Uterus (tissue), 4 donors: ENCODE results near the gene INTS13. TPM values are rescaled to one million over a fixed set of nuclear protein-coding genes. Genes with fewer than 3 reads are reported as not detected.

Experiments used
- DNase-seq, 2 donors: peaks; one replicate each; pipeline ENCODE4 v3.0.0-alpha.2; 2019 to 2020
- H3K27ac ChIP-seq, 2 donors: fragments of 200-600 bp; sonication (generic); 1 replicate in 1 of 2; 2 replicates in 1 of 2; pipeline ENCODE4 v1.5.1; 2016 to 2018
- H3K27me3 ChIP-seq, 2 donors: fragments of 200-600 bp; sonication (generic); one replicate each; pipeline ENCODE4 v1.5.1; 2018 to 2019; ENCODE audit warnings: control low read depth in 1 of 2
- H3K36me3 ChIP-seq, 2 donors: fragments of 200-600 bp; sonication (generic); one replicate each; pipeline ENCODE4 v1.5.1; 2019; ENCODE audit warnings: control low read depth in 1 of 2
- H3K4me1 ChIP-seq, 2 donors: fragments of 200-600 bp; sonication (generic); one replicate each; pipeline ENCODE4 v1.5.1; 2018 to 2019; ENCODE audit warnings: control low read depth in 1 of 2
- H3K4me3 ChIP-seq, 2 donors: fragments of 200-600 bp; sonication (generic); 1 replicate in 1 of 2; 2 replicates in 1 of 2; pipeline ENCODE4 v1.5.1; 2018 to 2019; ENCODE audit warnings: mild to moderate bottlenecking in 1 of 2
- H3K9me3 ChIP-seq, 2 donors: fragments of 200-600 bp; sonication (generic); one replicate each; pipeline ENCODE4 v1.5.1; 2019; ENCODE audit warnings: control low read depth in 1 of 2
- CTCF ChIP-seq, 4 experiments: fragments of 200-600 bp in 2 of 4; fragments of 450-650 bp in 2 of 4; sonication (generic) in 2 of 4; IDR thresholded peaks; one replicate each; pipeline ENCODE4 v1.5.1; 2016 to 2019; ENCODE audit warnings: antibody characterized with exemption in 4 of 4, mild to moderate bottlenecking in 2 of 4, moderate library complexity in 1 of 4
- POLR2A ChIP-seq, 2 donors: fragments of 450-650 bp; IDR thresholded peaks; one replicate each; pipeline ENCODE4 v1.6.1; 2016; ENCODE audit warnings: antibody characterized with exemption in 2 of 2, mild to moderate bottlenecking in 1 of 2, moderate library complexity in 1 of 2
- intact Hi-C: fragments of 100-400 bp; cut with DNase I; formaldehyde crosslinking; loops from one replicate; pipeline ENCODE4 v1.15.1; 2023; ENCODE audit warnings: low total_unique reads
- total RNA-seq, 4 donors: library from RNA; depleted of rRNA in 3 of 4; stranded (reverse); fragments of >200 nt in 3 of 4; gene quantifications; one replicate each; pipeline versions ENCODE4 v1.1.0 to v1.2.4, GENCODE V29; 2014 to 2023
- donor health status: DM: yes; HTN: yes; CAD: no.

Gene INTS13
- total RNA-seq, 4 donors from 2014 or later: 13.8 to 37.9 (median 26.8) TPM

- Histone ChIP-seq H3K9me3 (no peaks in the 10 kb centered on the region), H3K4me1 (no peaks in the 10 kb centered on the region), H3K4me3 (peak overlapping the region; percentile 73 to 98), H3K27me3 (no peaks in the 10 kb centered on the region), H3K36me3 (no peaks in the 10 kb centered on the region), H3K27ac (peak overlapping the region in 1 of 2 donors; percentile 99)
- no peak for DNase-seq
- intact Hi-C loops: loop anchor here (5.0 kb wide), 1 partner anchor 72 kb away; the partner anchor contains the start of gene TM7SF3
- no peak for TF ChIP-seq CTCF (IDR thresholded peaks at IDR 0.05)
- TF ChIP-seq POLR2A (IDR thresholded peaks at IDR 0.05): no peak
These were observed 2.2 kb upstream of the INTS13 start for GRCh38 chr12:26939953-26940352.

- peak overlapping the region; percentile 73 to 98 for H3K4me3 ChIP-seq
- H3K9me3 ChIP-seq: no peaks in the 10 kb centered on the region
- H3K4me1 ChIP-seq: no peaks in the 10 kb centered on the region
- H3K27me3 ChIP-seq: no peaks in the 10 kb centered on the region
- no peaks in the 10 kb centered on the region for H3K36me3 ChIP-seq
- intact Hi-C loops: loop anchor here (5.0 kb wide), 1 partner anchor 73 kb away; the partner anchor contains the start of gene TM7SF3
- no peak for DNase-seq
- peak overlapping the region; percentile 98 to 99 for H3K27ac ChIP-seq
- TF ChIP-seq CTCF (IDR thresholded peaks at IDR 0.05): no peak
- TF ChIP-seq POLR2A (IDR thresholded peaks at IDR 0.05): no peak
These were observed 1.5 kb upstream of the INTS13 start for GRCh38 chr12:26939192-26939832.

GRCh38 chr12:26938701-26939062 is 901 bp upstream of the INTS13 start:
- Histone ChIP-seq H3K27me3 (no peaks in the 10 kb centered on the region), H3K4me1 (no peaks in the 10 kb centered on the region), H3K4me3 (peak overlapping the region; percentile 73 to 98), H3K27ac (peak overlapping the region; percentile 98 to 99), H3K9me3 (no peaks in the 10 kb centered on the region), H3K36me3 (no peaks in the 10 kb centered on the region)
- no peak for DNase-seq
- intact Hi-C loops: loop anchor here (5.0 kb wide), 1 partner anchor 74 kb away; the partner anchor contains the start of gene TM7SF3
- TF ChIP-seq POLR2A (IDR thresholded peaks at IDR 0.05) (no peak), CTCF (IDR thresholded peaks at IDR 0.05) (no peak)

- TF ChIP-seq CTCF (IDR thresholded peaks at IDR 0.05): no peak
- TF ChIP-seq POLR2A (IDR thresholded peaks at IDR 0.05): no peak
- no peak for DNase-seq
- intact Hi-C loops: loop anchor here (5.0 kb wide), 1 partner anchor 75 kb away; the partner anchor contains the start of gene TM7SF3
- no peaks in the 10 kb centered on the region for H3K4me1 ChIP-seq
- H3K27me3 ChIP-seq: no peaks in the 10 kb centered on the region
- H3K27ac ChIP-seq: peak overlapping the region; percentile 98 to 99
- no peaks in the 10 kb centered on the region for H3K9me3 ChIP-seq
- H3K4me3 ChIP-seq: peak overlapping the region; percentile 73 to 98
- no peaks in the 10 kb centered on the region for H3K36me3 ChIP-seq
These were observed 328 bp downstream of the INTS13 start for GRCh38 chr12:26937443-26937862.
